PC-3 (cell line): ENCODE results near the gene WNT10A. TPM values are rescaled to one million over a fixed set of nuclear protein-coding genes. Genes with fewer than 3 reads are reported as not detected.

Source experiments
- ATAC-seq: fragments of 200-7000 bp; cut with Tn5 transposase; 2 replicates; pipeline ENCODE4 v1.9.1; 2020; ENCODE audit warnings: mild to moderate bottlenecking, moderate library complexity
- BruUV-seq: library from RNA; stranded (reverse); fragments of 400-500 nt; replicated peaks from 2 replicates; lab custom pipeline; 2021; lab: Mats Ljungman, UMichigan
- CTCF ChIA-PET: fragments of 300-600 bp; sonication (Branson Sonifier 250); formaldehyde crosslinking; loops from one replicate; lab custom pipeline; 2022; ENCODE audit warnings: antibody characterized with exemption; lab: Charles Lee
- POLR2A ChIA-PET: fragments of 300-600 bp; sonication (Branson Sonifier 250); formaldehyde crosslinking; loops from one replicate; lab custom pipeline; 2022; ENCODE audit warnings: antibody characterized with exemption; ENCODE audit not compliant: unreplicated experiment; lab: Charles Lee
- DNase-seq: peaks from one replicate; pipeline ENCODE4 v3.0.0-alpha.2; 2015
- H2AFZ ChIP-seq: fragments of 300-600 bp; sonication (generic); 2 replicates; pipeline ENCODE4 v1.6.0; 2016; ENCODE audit warnings: antibody characterized with exemption, low read length
- H3F3A ChIP-seq: fragments of 300-600 bp; sonication (generic); one replicate; pipeline ENCODE4 v1.6.0; 2017; ENCODE audit warnings: antibody characterized with exemption, low read length, control low read depth, mild to moderate bottlenecking; ENCODE audit not compliant: unreplicated experiment
- H3K27ac ChIP-seq: fragments of 300-600 bp; sonication (generic); 2 replicates; pipeline ENCODE4 v1.5.1; 2016; ENCODE audit warnings: mild to moderate bottlenecking, low read length
- H3K27me3 ChIP-seq: fragments of 300-600 bp; sonication (generic); 2 replicates; pipeline ENCODE4 v1.6.1; 2016; ENCODE audit warnings: low read length, mixed read lengths
- H3K36me3 ChIP-seq: fragments of 300-600 bp; sonication (generic); 2 replicates; pipeline ENCODE4 v1.6.1; 2016; ENCODE audit warnings: low read depth, mixed run types, low read length, mixed read lengths
- H3K4me1 ChIP-seq: fragments of 300-600 bp; sonication (generic); 2 replicates; pipeline ENCODE4 v1.5.1; 2016; ENCODE audit warnings: low read length; ENCODE audit not compliant: insufficient read depth
- H3K4me2 ChIP-seq: fragments of 300-600 bp; sonication (generic); 2 replicates; pipeline ENCODE4 v1.6.0; 2016; ENCODE audit warnings: low read length
- H3K4me3 ChIP-seq: fragments of 300-600 bp; sonication (generic); 2 replicates; pipeline ENCODE4 v1.5.1; 2016; ENCODE audit warnings: mild to moderate bottlenecking, low read length, mixed read lengths
- H3K79me2 ChIP-seq: fragments of 300-600 bp; sonication (generic); 2 replicates; pipeline ENCODE4 v1.6.1; 2017; ENCODE audit warnings: low read length, mixed read lengths
- H3K9ac ChIP-seq: fragments of 300-600 bp; sonication (generic); 2 replicates; pipeline ENCODE4 v1.6.0; 2016; ENCODE audit warnings: mild to moderate bottlenecking, low read length
- H3K9me2 ChIP-seq: fragments of 300-600 bp; sonication (generic); replicated peaks from 2 replicates; pipeline ENCODE4 v1.6.1; 2016; ENCODE audit warnings: mixed run types, low read length, mixed read lengths
- H3K9me3 ChIP-seq: fragments of 300-600 bp; sonication (generic); 2 replicates; pipeline ENCODE4 v1.6.1; 2016; ENCODE audit warnings: low read length, mixed read lengths
- H4K20me1 ChIP-seq: fragments of 300-600 bp; sonication (generic); 2 replicates; pipeline ENCODE4 v1.6.1; 2016; ENCODE audit warnings: low read length, mixed read lengths
- CTCF ChIP-seq: fragments of 300-600 bp; sonication (generic); conservative IDR thresholded peaks from 2 replicates; pipeline ENCODE4 v1.5.1; 2017; ENCODE audit warnings: antibody characterized with exemption, low read depth, mild to moderate bottlenecking, low read length
- EZH2 ChIP-seq: fragments of 300-600 bp; sonication (generic); IDR thresholded peaks from one replicate; pipeline ENCODE4 v1.6.1; 2017; ENCODE audit warnings: antibody characterized with exemption, mild to moderate bottlenecking, low read length; ENCODE audit not compliant: unreplicated experiment
- EZH2phosphoT487 ChIP-seq: fragments of 300-600 bp; sonication (generic); IDR thresholded peaks from 2 replicates; pipeline ENCODE4 v1.6.1; 2018; ENCODE audit warnings: mild to moderate bottlenecking, antibody characterized with exemption, low read length, borderline replicate concordance
- intact Hi-C: fragments of 100-400 bp; cut with micrococcal nuclease; formaldehyde crosslinking; loops from 2 replicates; pipeline ENCODE4 v1.9.0; 2023
- total RNA-seq: library from RNA; depleted of rRNA; stranded (reverse); fragments of >200 nt; gene quantifications from 2 replicates; pipeline ENCODE4 v1.2.3, GENCODE V29; 2014

Gene WNT10A
- total RNA-seq, 1 experiment from 2014 or later, result 0.40 TPM

GRCh38 chr2:218895759-218896500 lies 15.3 kb downstream of the WNT10A start:
- H3K4me3 ChIP-seq, result peak overlapping the region; percentile 56
- H2AFZ ChIP-seq, result peak overlapping the region; percentile 58; the same call in 1 of the 2 replicates
- TF ChIP-seq EZH2phosphoT487 (no peak), EZH2 (no peak), CTCF (no peak)
- peak overlapping the region; percentile 95 for H3K4me2 ChIP-seq
- H4K20me1 ChIP-seq, result no peaks in the 10 kb centered on the region
- DNase-seq (peak; percentile 39), ATAC-seq (no peak; the same call in 1 of the 2 replicates)
- no peaks in the 10 kb centered on the region for H3K9me2 ChIP-seq
- H3F3A ChIP-seq, result peaks cover 5% of the 10 kb centered on the region
- CTCF ChIA-PET, result interaction anchor here (0.7 to 3.3 kb wide), 2 partner anchors 14 to 19 kb away, joined by 6 to 71 read pairs; no protein-coding TSS in a partner anchor
- H3K4me1 ChIP-seq, result peaks cover 57% of the 10 kb centered on the region
- no peaks in the 10 kb centered on the region for H3K27me3 ChIP-seq
- TSS peak; percentile 57 for BruUV-seq
- H3K9me3 ChIP-seq, result no peaks in the 10 kb centered on the region
- peak overlapping the region; percentile 85 for H3K27ac ChIP-seq
- H3K9ac ChIP-seq, result peak overlapping the region; percentile 37
- POLR2A ChIA-PET, result interaction anchor here (0.6 kb wide), 1 partner anchor 12 kb away, joined by 3 read pairs; no protein-coding TSS in a partner anchor
- H3K36me3 ChIP-seq, result no peaks in the 10 kb centered on the region
- peaks cover 11% of the 10 kb centered on the region; the same call in 1 of the 2 replicates for H3K79me2 ChIP-seq
- intact Hi-C loops, result no loop called here

GRCh38 chr2:218896501-218897393 lies 16.1 kb downstream of the WNT10A start:
- Histone ChIP-seq H3K36me3 (no peaks in the 10 kb centered on the region), H3K9me3 (no peaks in the 10 kb centered on the region), H3K4me1 (peaks cover 57% of the 10 kb centered on the region), H3F3A (peaks cover 5% of the 10 kb centered on the region), H3K4me3 (peak overlapping the region; percentile 56), H3K27ac (peak overlapping the region; percentile 85), H3K79me2 (peaks cover 11% of the 10 kb centered on the region; the same call in 1 of the 2 replicates), H3K9me2 (no peaks in the 10 kb centered on the region), H3K27me3 (no peaks in the 10 kb centered on the region), H2AFZ (peak overlapping the region; percentile 58), H4K20me1 (no peaks in the 10 kb centered on the region), H3K9ac (peak overlapping the region; percentile 37), H3K4me2 (peak overlapping the region; percentile 95)
- intact Hi-C loops, result no loop called here
- ChIA-PET CTCF (interaction anchor here (1.1 to 3.3 kb wide), 3 partner anchors 16 to 43 kb away, joined by 3 to 71 read pairs (median 6); partner anchors contain the start of gene WNT10A), POLR2A (interaction anchor here (0.7 kb wide), 1 partner anchor 10 kb away, joined by 3 read pairs; no protein-coding TSS in a partner anchor)
- DNase-seq (peak; percentile 69), ATAC-seq (peak; percentile 37)
- TF ChIP-seq EZH2, result no peak
- 0 out of 2 replicates have a peak, but pooled peaks have one; percentile 22 for TF ChIP-seq CTCF
- BruUV-seq, result TSS peak; percentile 55
